H1 (cell line): Measurements from ENCODE around the gene AP5S1. TPM values are rescaled to one million over a fixed set of nuclear protein-coding genes. Genes with fewer than 3 reads are reported as not detected.

Source experiments
- ASH2L ChIP-seq: fragments of 200-600, 300-600 bp; sonication (generic); IDR thresholded peaks from one replicate; pipeline ENCODE4 v1.7.1; 2017; ENCODE audit warnings: low read length
- BACH1 ChIP-seq: IDR thresholded peaks from 2 replicates; pipeline ENCODE4 v1.6.1; 2012; ENCODE audit warnings: low read length, improper control_type of control experiment
- CBX5 ChIP-seq: fragments of 300-800, 300-1000 bp; sonication (generic); IDR thresholded peaks from 2 replicates; pipeline ENCODE4 v1.7.1; 2016; ENCODE audit warnings: antibody characterized with exemption, low read length, low read depth
- CEBPB ChIP-seq: IDR thresholded peaks from 2 replicates; pipeline ENCODE4 v1.6.1; 2012; ENCODE audit warnings: low read depth, low read length
- CHD1 ChIP-seq: IDR thresholded peaks from 2 replicates; pipeline ENCODE4 v1.6.1; 2012; ENCODE audit warnings: low read depth, low read length, improper control_type of control experiment
- CHD7 ChIP-seq: fragments of 300-600 bp; sonication (generic); IDR thresholded peaks from 2 replicates; pipeline ENCODE4 v1.7.1; 2012; ENCODE audit warnings: low read length, moderate library complexity, mild to moderate bottlenecking, inconsistent platforms; ENCODE audit not compliant: insufficient replicate concordance
- EZH2 ChIP-seq: fragments of 200-600 bp; sonication (generic); IDR thresholded peaks from 2 replicates; pipeline ENCODE4 v1.7.1; 2012; ENCODE audit warnings: low read depth, mild to moderate bottlenecking, moderate library complexity, low read length, inconsistent platforms; ENCODE audit not compliant: severe bottlenecking
- HDAC2 ChIP-seq, 2 experiments: fragments of 300-600 bp in 1 of 2; sonication (generic) in 1 of 2; IDR thresholded peaks; 2 replicates each; pipeline ENCODE4 v1.6.1; 2011 to 2012; ENCODE audit warnings: low read depth in 2 of 2, low read length in 2 of 2, mild to moderate bottlenecking in 2 of 2, moderate library complexity in 2 of 2, borderline replicate concordance in 1 of 2, inconsistent platforms in 1 of 2
- JUN ChIP-seq: IDR thresholded peaks from 2 replicates; pipeline ENCODE4 v1.6.1; 2011; ENCODE audit warnings: low read depth, mild to moderate bottlenecking, improper control_type of control experiment, low read length
- SIRT6 ChIP-seq: IDR thresholded peaks from one replicate; pipeline ENCODE4 v1.7.1; 2012; ENCODE audit warnings: low read length, inconsistent platforms
- SIX5 ChIP-seq: IDR thresholded peaks from 2 replicates; pipeline ENCODE4 v1.6.1; 2011; ENCODE audit warnings: mild to moderate bottlenecking, low read depth, low read length
- SP4 ChIP-seq: IDR thresholded peaks from 2 replicates; pipeline ENCODE4 v1.6.1; 2012; ENCODE audit warnings: low read length, inconsistent platforms
- polyA plus RNA-seq, 7 experiments: library from polyadenylated mRNA; depleted of rRNA in 3 of 7; stranded (reverse) in 5 of 7; unstranded in 2 of 7; fragments of >200 nt in 5 of 7; fragments of 200-250 nt in 2 of 7; gene quantifications; 1 replicate in 5 of 7; 2 replicates in 1 of 7; 4 replicates in 1 of 7; pipeline versions ENCODE4 v1.2.1 to v1.2.3, GENCODE V29; 2011 to 2013; ENCODE audit warnings: missing spikeins in 2 of 7, mixed read lengths in 2 of 7
- total RNA-seq: library from RNA; stranded (reverse); fragmentation: NEBNext Ultra II Directional; extraction: Animal tissue kit (Norgen Biotek cat#: 25700); gene quantifications from 2 replicates; pipeline ENCODE4 v1.2.1, GENCODE V29; 2021
- TF ChIP-seq, protein P1 (sequence below): IDR thresholded peaks from 2 replicates; pipeline ENCODE4 v1.6.1; 2012; ENCODE audit warnings: inconsistent platforms

The AP5S1 gene
- total and polyA plus RNA-seq, 2 of the 8 experiments (the other 6 are each of a cell fraction or from before 2014, with no cell fraction given): 3.3 to 3.7 TPM

- TF ChIP-seq CHD7 (no peak), BACH1 (no peak), EZH2 (no peak), HDAC2 (IDR thresholded peaks at IDR 0.05; ENCODE audit: borderline replicate concordance in 1 of 2, low read depth in 2 of 2, low read length in 2 of 2) (no peak), SP4 (no peak), SIRT6 (no peak), JUN (no peak), CBX5 (no peak), CEBPB (no peak), CHD1 (no peak), SIX5 (no peak), ASH2L (no peak)
- TF ChIP-seq, protein P1, sequence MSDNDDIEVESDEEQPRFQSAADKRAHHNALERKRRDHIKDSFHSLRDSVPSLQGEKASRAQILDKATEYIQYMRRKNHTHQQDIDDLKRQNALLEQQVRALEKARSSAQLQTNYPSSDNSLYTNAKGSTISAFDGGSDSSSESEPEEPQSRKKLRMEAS: no peak
Measured at GRCh38 chr20:3843490-3843889, 23.1 kb downstream of the AP5S1 start (continued).
